ENCODE data around the gene CYP2U1. TPM values are rescaled to one million over a fixed set of nuclear protein-coding genes. Genes with fewer than 3 reads are reported as not detected.
"Not testable (repeated sequence)": the region's sequence is repeated elsewhere in the genome, so short reads cannot be mapped to it uniquely, and the experiment has no call there.

CYP2U1 gene
- polyA plus RNA-seq, 1 of the 3 experiments (the other 2 are of a cell fraction) = 2.0 TPM

DNA sequence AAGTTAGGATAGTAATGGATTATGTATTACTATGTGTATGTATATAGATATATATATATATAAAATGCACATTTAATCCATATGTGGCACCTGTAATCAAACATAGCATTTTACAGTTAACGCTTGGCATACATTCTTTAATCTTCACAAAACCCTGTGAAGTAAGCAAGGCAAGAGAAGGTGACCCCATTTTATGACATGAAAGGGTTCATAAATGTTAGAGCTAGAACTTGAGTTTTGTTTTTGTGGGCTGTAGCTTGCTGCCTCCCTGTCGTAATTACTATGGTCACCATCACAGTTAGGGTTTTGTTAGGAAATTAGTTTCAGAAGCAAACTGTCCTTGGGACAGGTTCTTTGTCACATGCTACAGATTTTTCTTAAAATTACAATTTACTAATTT is 13.8 kb upstream of the CYP2U1 start:
- Histone ChIP-seq H3F3A (replicated peaks; ENCODE audit: insufficient read depth) (no peaks in the 10 kb centered on the region), H3K4me3 (ENCODE audit: low read depth in 2 of 2, low read length in 1 of 2) (no peak overlapping the region), H3K79me2 (ENCODE audit: insufficient read depth) (no peaks in the 10 kb centered on the region), H3K9me3 (no peaks in the 10 kb centered on the region), H3K9ac (no peak overlapping the region), H3K4me1 (ENCODE audit: control insufficient read depth in 1 of 2, insufficient read depth in 2 of 2, low read depth in 1 of 2, low read length in 1 of 2) (no peaks in the 10 kb centered on the region), H3K9me2 (no peaks in the 10 kb centered on the region), H3K36me3 (replicated peaks in 1 of 2; ENCODE audit: control insufficient read depth in 1 of 2, insufficient read depth in 2 of 2, low read length in 1 of 2) (no peaks in the 10 kb centered on the region), H3K27me3 (ENCODE audit: insufficient read depth) (no peaks in the 10 kb centered on the region), H4K20me1 (ENCODE audit: insufficient read depth) (no peaks in the 10 kb centered on the region), H3K27ac (ENCODE audit: low read depth in 2 of 2, low read length in 1 of 2) (no peak overlapping the region), H2AFZ (ENCODE audit: low read depth) (no peak overlapping the region), H3K4me2 (no peak overlapping the region)
- ChIA-PET POLR2A (no interaction called here), CTCF (no interaction called here)
- DNase-seq = no peak
- 67% methylated on average over 2 of the region's 2 CpGs for WGBS (ENCODE audit: low lambda C conversion rate)
- TF ChIP-seq RFX5 (IDR thresholded peaks at IDR 0.05; ENCODE audit: low read length) (no peak), REST (IDR thresholded peaks at IDR 0.05; ENCODE audit: low read depth, low read length) (no peak), MXI1 (IDR thresholded peaks at IDR 0.05; ENCODE audit: low read depth, low read length) (no peak), TCF12 (IDR thresholded peaks at IDR 0.05) (no peak), RAD21 (IDR thresholded peaks at IDR 0.05; ENCODE audit: low read length) (no peak), POLR2AphosphoS5 (IDR thresholded peaks at IDR 0.05; ENCODE audit: low read depth, low read length) (no peak), FOXJ3 (CRISPR knock-in tag; IDR thresholded peaks at IDR 0.05) (no peak)

DNA sequence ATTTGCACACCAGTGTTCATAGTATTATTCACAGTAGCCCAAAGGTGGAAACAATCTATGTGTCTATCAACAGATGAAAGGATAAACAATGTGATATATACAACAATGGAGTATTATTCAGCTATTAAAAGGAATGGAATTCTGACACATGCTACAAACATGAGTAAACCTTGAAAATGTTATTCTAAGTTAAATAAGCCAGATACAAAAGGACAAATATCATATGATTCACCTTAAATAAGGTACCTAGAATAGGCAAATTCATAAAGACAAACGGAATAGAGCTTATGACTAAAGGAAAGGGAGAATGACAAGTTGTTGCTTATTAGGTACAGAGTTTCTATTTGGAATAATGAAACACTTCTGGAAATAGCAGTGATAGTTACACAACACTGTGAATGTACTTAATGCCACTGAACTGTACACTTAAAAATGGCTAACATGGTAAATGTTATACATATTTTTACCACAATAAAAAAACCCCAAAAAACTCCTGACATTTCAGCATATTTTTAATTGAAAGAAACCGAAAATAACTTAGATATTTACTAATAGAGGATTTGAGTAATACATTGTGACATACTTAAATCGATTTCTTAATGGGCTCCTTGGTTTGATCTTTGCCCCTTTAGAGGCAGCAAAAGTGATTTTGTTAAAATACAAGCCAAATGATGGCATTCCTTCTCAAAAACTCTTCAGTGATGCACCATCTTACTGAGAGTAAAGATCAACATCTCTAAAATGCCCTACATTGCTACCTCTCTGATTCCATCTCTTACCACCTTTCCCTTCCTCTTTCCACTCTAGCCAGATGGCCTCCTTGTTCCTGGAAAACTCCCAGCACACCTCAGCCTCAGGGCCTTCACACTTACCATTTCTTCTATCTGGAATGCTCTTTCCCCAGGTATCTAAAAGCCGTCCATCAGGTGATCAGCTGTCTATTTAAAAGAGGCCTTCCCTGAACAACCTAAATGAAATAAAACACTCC is 8.6 kb upstream of the CYP2U1 start:
- Histone ChIP-seq H3K27me3 (ENCODE audit: insufficient read depth) (no peaks in the 10 kb centered on the region), H3K4me2 (no peak overlapping the region), H3F3A (replicated peaks; ENCODE audit: insufficient read depth) (no peaks in the 10 kb centered on the region), H3K4me3 (ENCODE audit: low read depth in 2 of 2, low read length in 1 of 2) (no peak overlapping the region), H3K9ac (no peak overlapping the region), H2AFZ (ENCODE audit: low read depth) (no peak overlapping the region), H3K27ac (ENCODE audit: low read depth in 2 of 2, low read length in 1 of 2) (no peak overlapping the region), H4K20me1 (ENCODE audit: insufficient read depth) (no peaks in the 10 kb centered on the region), H3K9me2 (no peaks in the 10 kb centered on the region), H3K36me3 (replicated peaks in 1 of 2; ENCODE audit: control insufficient read depth in 1 of 2, insufficient read depth in 2 of 2, low read length in 1 of 2) (no peaks in the 10 kb centered on the region), H3K4me1 (ENCODE audit: control insufficient read depth in 1 of 2, insufficient read depth in 2 of 2, low read depth in 1 of 2, low read length in 1 of 2) (no peaks in the 10 kb centered on the region), H3K9me3 (no peaks in the 10 kb centered on the region), H3K79me2 (ENCODE audit: insufficient read depth) (no peaks in the 10 kb centered on the region)
- ChIA-PET CTCF (interaction anchor here (1.2 to 1.5 kb wide), 2 partner anchors 10 to 165 kb away, joined by 5 to 6 read pairs; no protein-coding TSS in a partner anchor), POLR2A (no interaction called here)
- 31% methylated on average over 4 of the region's 4 CpGs for WGBS (ENCODE audit: low lambda C conversion rate)
- TF ChIP-seq MEF2A (IDR thresholded peaks at IDR 0.05; ENCODE audit: borderline replicate concordance, low read depth) (no peak), RFX5 (IDR thresholded peaks at IDR 0.05; ENCODE audit: low read length) (no peak)
- DNase-seq = no peak

- H3K27ac ChIP-seq (ENCODE audit: low read depth in 2 of 2, low read length in 1 of 2); H3K4me2 ChIP-seq; H4K20me1 ChIP-seq (ENCODE audit: insufficient read depth); H3K9me3 ChIP-seq; H3K9ac ChIP-seq; POLR2A ChIA-PET; H3K79me2 ChIP-seq (ENCODE audit: insufficient read depth); H3K36me3 ChIP-seq (replicated peaks in 1 of 2; ENCODE audit: control insufficient read depth in 1 of 2, insufficient read depth in 2 of 2, low read length in 1 of 2); H2AFZ ChIP-seq (ENCODE audit: low read depth); CTCF ChIA-PET; H3F3A ChIP-seq (replicated peaks; ENCODE audit: insufficient read depth); H3K9me2 ChIP-seq; H3K4me1 ChIP-seq (ENCODE audit: control insufficient read depth in 1 of 2, insufficient read depth in 2 of 2, low read depth in 1 of 2, low read length in 1 of 2); H3K27me3 ChIP-seq (ENCODE audit: insufficient read depth); DNase-seq; H3K4me3 ChIP-seq (ENCODE audit: low read depth in 2 of 2, low read length in 1 of 2): not testable (repeated sequence)
Observed at GRCh38 chr4:107925713-107926112, 5.6 kb upstream of the CYP2U1 start.

DNA sequence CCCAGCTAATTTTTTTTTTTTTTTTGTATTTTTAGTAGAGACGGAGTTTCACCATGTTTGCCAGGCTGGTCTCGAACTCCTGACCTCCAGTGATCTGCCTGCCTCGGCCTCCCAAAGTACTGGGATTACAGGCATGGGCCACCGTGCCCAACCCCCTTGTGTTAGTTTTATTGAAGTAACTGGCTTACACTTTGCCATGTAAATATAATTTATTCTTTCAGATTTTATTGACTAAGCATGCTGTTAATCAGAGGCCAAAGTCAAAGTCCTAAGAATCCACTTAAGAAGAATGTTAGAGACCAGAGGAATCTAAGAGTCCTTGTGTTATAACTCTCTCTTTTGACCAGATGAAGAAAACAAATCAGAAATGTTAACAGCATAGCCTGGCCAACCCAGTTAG is 4.5 kb upstream of the CYP2U1 start:
- not testable (repeated sequence) for H3K79me2 ChIP-seq (ENCODE audit: insufficient read depth)

More for the DNA sequence above, 4.5 kb upstream of the CYP2U1 start:
- POLR2A ChIA-PET; H3F3A ChIP-seq (replicated peaks; ENCODE audit: insufficient read depth); H2AFZ ChIP-seq (ENCODE audit: low read depth); H3K9me2 ChIP-seq; H3K4me1 ChIP-seq (ENCODE audit: control insufficient read depth in 1 of 2, insufficient read depth in 2 of 2, low read depth in 1 of 2, low read length in 1 of 2); DNase-seq; H3K27ac ChIP-seq (ENCODE audit: low read depth in 2 of 2, low read length in 1 of 2); H3K36me3 ChIP-seq (replicated peaks in 1 of 2; ENCODE audit: control insufficient read depth in 1 of 2, insufficient read depth in 2 of 2, low read length in 1 of 2); H3K4me3 ChIP-seq (ENCODE audit: low read depth in 2 of 2, low read length in 1 of 2); H4K20me1 ChIP-seq (ENCODE audit: insufficient read depth); CTCF ChIA-PET; H3K9ac ChIP-seq; H3K9me3 ChIP-seq; H3K4me2 ChIP-seq; H3K27me3 ChIP-seq (ENCODE audit: insufficient read depth): not testable (repeated sequence)
- WGBS (ENCODE audit: low lambda C conversion rate) = 60% methylated on average over 4 of the region's 4 CpGs
